Type B pancreatic cell (in vitro differentiated cells): ENCODE results near the gene PHKB. TPM values are rescaled to one million over a fixed set of nuclear protein-coding genes. Genes with fewer than 3 reads are reported as not detected.
"Not testable (repeated sequence)": the region's sequence is repeated elsewhere in the genome, so short reads cannot be mapped to it uniquely, and the experiment has no call there.

Source experiments
- DNase-seq: peaks from one replicate; pipeline ENCODE4 v3.0.0; 2021; ENCODE audit warnings: mixed read lengths; ENCODE audit not compliant: unreplicated experiment; ENCODE audit errors: extremely low spot score
- H3K27ac Mint-ChIP-seq: 2 replicates; pipeline ENCODE4 v1.8.0; 2021; ENCODE audit warnings: mild to moderate bottlenecking, mixed read lengths
- H3K27me3 Mint-ChIP-seq: 2 replicates; pipeline ENCODE4 v1.8.0; 2021; ENCODE audit warnings: mixed read lengths
- H3K36me3 Mint-ChIP-seq: 2 replicates; pipeline ENCODE4 v1.8.0; 2021; ENCODE audit warnings: mixed read lengths
- H3K4me1 Mint-ChIP-seq: one replicate; pipeline ENCODE4 v1.8.0; 2021; ENCODE audit warnings: mixed read lengths; ENCODE audit not compliant: unreplicated experiment
- H3K4me3 Mint-ChIP-seq: 2 replicates; pipeline ENCODE4 v1.8.0; 2021; ENCODE audit warnings: mild to moderate bottlenecking, mixed read lengths
- H3K9me3 Mint-ChIP-seq: 2 replicates; pipeline ENCODE4 v1.8.0; 2021; ENCODE audit warnings: mixed read lengths
- total RNA-seq: library from RNA; stranded (reverse); gene quantifications from 2 replicates; pipeline ENCODE4 v1.2.1, GENCODE V29; 2021; ENCODE audit warnings: low replicate concordance
- TF ChIP-seq, protein P1 (sequence below): fragments of 200-600 bp; sonication (generic); conservative IDR thresholded peaks from 2 replicates; pipeline ENCODE4 v1.5.0; 2021; ENCODE audit warnings: antibody characterized with exemption, mild to moderate bottlenecking

PHKB gene
- total RNA-seq, 1 donor from 2014 or later = 72.9 TPM

DNA sequence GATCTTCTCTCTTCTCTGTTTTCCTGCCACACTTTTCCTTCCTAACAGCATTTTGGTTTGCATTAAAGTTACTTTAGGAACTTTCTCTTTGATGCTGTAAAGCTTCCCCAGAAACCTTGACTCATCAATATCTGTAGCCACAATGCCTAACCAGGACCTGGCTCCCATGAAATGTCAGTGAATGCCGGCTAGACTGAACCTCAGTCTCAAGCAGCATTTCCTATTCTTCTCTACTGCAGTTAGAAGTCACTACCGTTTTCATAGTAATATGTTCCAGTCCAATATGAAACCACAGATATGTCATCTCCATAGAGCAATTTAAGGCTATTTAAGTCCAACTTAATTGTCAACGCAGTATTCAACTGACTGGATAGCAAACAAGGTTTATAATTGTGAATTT is 29.2 kb upstream of the PHKB start:
- no peak overlapping the region for H3K4me3 Mint-ChIP-seq
- peaks cover 7% of the 10 kb centered on the region for H3K9me3 Mint-ChIP-seq
- peaks cover 14% of the 10 kb centered on the region for H3K36me3 Mint-ChIP-seq
- H3K4me1 Mint-ChIP-seq = no peaks in the 10 kb centered on the region
- DNase-seq = no peak
- TF ChIP-seq, protein P1, sequence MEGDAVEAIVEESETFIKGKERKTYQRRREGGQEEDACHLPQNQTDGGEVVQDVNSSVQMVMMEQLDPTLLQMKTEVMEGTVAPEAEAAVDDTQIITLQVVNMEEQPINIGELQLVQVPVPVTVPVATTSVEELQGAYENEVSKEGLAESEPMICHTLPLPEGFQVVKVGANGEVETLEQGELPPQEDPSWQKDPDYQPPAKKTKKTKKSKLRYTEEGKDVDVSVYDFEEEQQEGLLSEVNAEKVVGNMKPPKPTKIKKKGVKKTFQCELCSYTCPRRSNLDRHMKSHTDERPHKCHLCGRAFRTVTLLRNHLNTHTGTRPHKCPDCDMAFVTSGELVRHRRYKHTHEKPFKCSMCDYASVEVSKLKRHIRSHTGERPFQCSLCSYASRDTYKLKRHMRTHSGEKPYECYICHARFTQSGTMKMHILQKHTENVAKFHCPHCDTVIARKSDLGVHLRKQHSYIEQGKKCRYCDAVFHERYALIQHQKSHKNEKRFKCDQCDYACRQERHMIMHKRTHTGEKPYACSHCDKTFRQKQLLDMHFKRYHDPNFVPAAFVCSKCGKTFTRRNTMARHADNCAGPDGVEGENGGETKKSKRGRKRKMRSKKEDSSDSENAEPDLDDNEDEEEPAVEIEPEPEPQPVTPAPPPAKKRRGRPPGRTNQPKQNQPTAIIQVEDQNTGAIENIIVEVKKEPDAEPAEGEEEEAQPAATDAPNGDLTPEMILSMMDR = no peak
- H3K27me3 Mint-ChIP-seq = no peaks in the 10 kb centered on the region
- H3K27ac Mint-ChIP-seq = no peak overlapping the region

DNA sequence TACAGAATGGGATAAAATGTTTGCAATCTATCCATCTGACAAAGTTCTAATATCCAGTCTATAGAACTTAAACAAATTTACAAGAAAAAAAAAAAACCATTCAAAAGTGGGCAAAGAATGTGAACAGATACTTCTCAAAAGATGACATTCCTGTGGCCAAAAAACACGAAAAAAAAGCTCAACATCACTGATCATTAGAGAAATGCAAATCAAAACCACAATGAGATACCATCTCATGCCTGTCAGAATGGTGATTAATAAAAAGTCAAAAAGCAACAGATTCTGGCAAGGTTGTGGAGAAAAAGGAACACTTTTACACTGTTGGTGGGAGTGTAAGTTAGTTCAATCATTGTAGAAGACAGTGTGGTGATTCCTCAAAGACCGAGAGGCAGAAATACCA is 26.9 kb upstream of the PHKB start:
- not testable (repeated sequence) for H3K4me1 Mint-ChIP-seq, H3K4me3 Mint-ChIP-seq, H3K27me3 Mint-ChIP-seq, H3K27ac Mint-ChIP-seq, DNase-seq, H3K9me3 Mint-ChIP-seq
- H3K36me3 Mint-ChIP-seq = peaks cover 17% of the 10 kb centered on the region

DNA sequence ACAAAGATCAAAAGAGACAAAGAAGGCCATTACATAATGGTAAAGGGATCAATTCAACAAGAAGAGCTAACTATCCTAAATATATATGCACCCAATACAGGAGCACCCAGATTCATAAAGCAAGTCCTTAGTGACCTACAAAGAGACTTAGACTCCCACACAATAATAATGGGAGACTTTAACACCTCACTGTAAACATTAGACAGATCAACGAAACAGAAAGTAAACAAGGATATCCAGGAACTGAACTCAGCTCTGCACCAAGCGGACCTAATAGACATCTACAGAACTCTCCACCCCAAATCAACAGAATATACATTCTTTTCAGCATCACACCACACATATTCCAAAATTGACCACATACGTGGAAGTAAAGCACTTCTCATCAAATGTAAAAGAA is 21.1 kb upstream of the PHKB start:
- H3K9me3 Mint-ChIP-seq, H3K4me1 Mint-ChIP-seq, DNase-seq, H3K4me3 Mint-ChIP-seq, H3K27ac Mint-ChIP-seq, H3K27me3 Mint-ChIP-seq: not testable (repeated sequence)
- H3K36me3 Mint-ChIP-seq = peaks cover 30% of the 10 kb centered on the region

DNA sequence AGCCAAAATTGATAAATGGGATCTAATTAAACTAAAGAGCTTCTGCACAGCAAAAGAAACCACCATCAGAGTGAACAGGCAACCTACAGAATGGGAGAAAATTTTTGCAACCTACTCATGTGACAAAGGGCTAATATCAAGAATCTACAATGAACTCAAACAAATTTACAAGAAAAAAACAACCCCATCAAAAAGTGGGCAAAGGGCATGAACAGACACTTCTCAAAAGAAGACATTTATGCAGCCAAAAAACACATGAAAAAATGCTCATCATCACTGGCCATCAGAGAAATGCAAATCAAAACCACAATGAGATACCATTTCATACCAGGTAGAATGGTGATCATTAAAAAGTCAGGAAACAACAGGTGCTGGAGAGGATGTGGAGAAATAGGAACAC is 18.2 kb upstream of the PHKB start:
- peaks cover 30% of the 10 kb centered on the region for H3K36me3 Mint-ChIP-seq
- not testable (repeated sequence) for H3K27me3 Mint-ChIP-seq, H3K4me1 Mint-ChIP-seq, H3K4me3 Mint-ChIP-seq, H3K9me3 Mint-ChIP-seq, DNase-seq, H3K27ac Mint-ChIP-seq

DNA sequence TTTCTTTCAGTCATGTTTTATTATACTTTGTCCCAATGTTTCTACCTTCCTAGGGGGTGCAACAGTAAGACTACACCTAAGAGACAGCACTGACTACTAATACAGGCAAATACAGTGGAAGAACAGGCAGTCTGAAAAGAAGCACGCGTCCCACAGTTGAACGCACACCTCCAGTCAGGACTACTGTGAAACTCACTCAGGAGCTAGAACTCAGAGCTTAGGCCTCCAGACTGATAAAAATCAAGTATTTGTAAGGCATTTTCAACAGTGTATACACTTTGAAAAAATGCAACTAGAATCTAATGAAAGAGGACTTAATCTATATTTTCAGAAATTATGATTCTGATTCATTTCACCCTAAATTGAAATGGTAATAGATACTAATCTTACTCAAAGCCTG is 14.7 kb upstream of the PHKB start:
- H3K4me1 Mint-ChIP-seq = no peaks in the 10 kb centered on the region
- H3K9me3 Mint-ChIP-seq = peaks cover 6% of the 10 kb centered on the region
- no peak for DNase-seq
- H3K27me3 Mint-ChIP-seq = no peaks in the 10 kb centered on the region
- TF ChIP-seq, protein P1 = no peak
- no peak overlapping the region for H3K4me3 Mint-ChIP-seq
- peaks cover 14% of the 10 kb centered on the region for H3K36me3 Mint-ChIP-seq
- no peak overlapping the region for H3K27ac Mint-ChIP-seq

DNA sequence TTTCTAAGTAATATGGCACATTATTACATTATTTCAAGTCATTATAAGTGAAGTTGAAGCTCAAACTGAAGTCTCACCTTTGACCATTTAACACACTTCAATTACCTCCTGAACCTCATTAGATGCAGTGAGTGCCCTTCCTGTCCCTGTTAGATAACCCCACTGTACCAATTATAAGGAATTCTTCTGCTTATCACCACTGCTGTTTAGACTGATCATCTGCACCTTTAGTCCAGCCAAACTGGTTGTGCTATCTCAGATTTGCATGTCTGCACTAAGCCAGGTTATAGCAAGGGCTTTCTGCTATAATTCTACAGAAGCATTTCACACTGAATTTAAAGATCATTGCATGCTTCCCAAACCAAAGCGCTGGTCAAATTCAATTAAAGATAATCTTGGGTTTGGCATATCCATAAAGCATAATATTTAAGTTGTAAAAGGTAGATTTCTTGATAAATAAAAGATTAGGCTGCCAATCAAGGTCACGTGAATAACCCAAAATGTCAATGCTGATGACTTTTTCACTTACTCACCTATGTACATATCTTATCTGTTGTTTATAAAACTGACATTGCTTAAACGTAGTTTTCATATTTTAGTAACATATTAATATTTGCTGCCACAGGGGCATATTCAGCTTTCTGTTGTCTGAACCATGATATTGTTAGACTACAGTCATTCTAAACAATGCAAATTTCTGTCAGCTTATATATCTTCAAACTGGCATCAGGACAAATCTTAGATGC is 12.1 kb upstream of the PHKB start:
- no peaks in the 10 kb centered on the region for H3K4me1 Mint-ChIP-seq
- H3K9me3 Mint-ChIP-seq = no peaks in the 10 kb centered on the region
- H3K27ac Mint-ChIP-seq = no peak overlapping the region
- TF ChIP-seq, protein P1 = no peak
- no peaks in the 10 kb centered on the region for H3K27me3 Mint-ChIP-seq
- H3K36me3 Mint-ChIP-seq = peaks cover 14% of the 10 kb centered on the region
- DNase-seq = no peak
- no peak overlapping the region for H3K4me3 Mint-ChIP-seq

DNA sequence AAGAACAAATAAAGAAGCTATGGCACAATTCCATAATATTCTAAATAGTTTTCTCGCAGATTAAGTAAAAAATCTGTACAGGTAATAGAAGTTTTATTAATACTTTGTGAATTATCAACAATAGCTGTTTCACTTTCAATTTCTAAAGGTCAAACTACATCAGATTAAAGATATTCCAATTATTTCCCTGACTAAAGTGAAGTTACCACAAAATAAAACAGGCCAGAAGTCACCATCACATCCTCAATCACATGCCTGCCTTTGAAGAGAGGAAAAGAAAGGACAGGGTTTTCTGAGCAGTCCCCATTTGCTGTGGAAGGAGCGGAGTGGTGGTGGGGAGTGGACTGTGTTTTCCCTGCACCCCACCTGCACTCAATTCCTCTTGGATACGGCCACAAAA is 11.3 kb upstream of the PHKB start:
- no peaks in the 10 kb centered on the region for H3K27me3 Mint-ChIP-seq
- H3K4me1 Mint-ChIP-seq = no peaks in the 10 kb centered on the region
- H3K4me3 Mint-ChIP-seq = no peak overlapping the region
- TF ChIP-seq, protein P1 = no peak
- H3K36me3 Mint-ChIP-seq = peaks cover 16% of the 10 kb centered on the region
- DNase-seq = no peak
- H3K27ac Mint-ChIP-seq = no peak overlapping the region
- H3K9me3 Mint-ChIP-seq = no peaks in the 10 kb centered on the region
